DMS 273 (cell line): Measurements from ENCODE around the gene ZP1.
A peak's percentile ranks its signal among the peaks of the same experiment; 100 is the strongest.

Experiments used
- DNase-seq: peaks from one replicate; lab custom pipeline; 2025; ENCODE audit not compliant: unreplicated experiment; lab: John Stamatoyannopoulos, UW

The ZP1 gene

DNA sequence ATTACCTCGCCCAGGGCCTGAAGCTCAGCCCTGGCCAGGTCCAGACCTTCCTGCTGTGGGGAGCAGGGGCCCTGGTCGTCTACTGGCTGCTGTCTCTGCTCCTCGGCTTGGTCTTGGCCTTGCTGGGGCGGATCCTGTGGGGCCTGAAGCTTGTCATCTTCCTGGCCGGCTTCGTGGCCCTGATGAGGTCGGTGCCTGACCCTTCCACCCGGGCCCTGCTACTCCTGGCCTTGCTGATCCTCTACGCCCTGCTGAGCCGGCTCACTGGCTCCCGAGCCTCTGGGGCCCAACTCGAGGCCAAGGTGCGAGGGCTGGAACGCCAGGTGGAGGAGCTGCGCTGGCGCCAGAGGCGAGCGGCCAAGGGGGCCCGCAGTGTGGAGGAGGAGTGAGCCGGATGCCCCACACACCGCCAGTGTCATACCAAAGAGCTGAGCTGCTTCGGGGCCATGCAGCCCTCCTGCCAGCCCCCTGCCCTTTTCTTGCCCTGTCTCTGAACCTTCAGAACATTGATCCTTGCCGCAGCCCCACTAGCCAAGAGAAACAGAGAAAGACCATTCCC, 54.5 kb downstream of the ZP1 start:
- DNase-seq, result no peak

DNA sequence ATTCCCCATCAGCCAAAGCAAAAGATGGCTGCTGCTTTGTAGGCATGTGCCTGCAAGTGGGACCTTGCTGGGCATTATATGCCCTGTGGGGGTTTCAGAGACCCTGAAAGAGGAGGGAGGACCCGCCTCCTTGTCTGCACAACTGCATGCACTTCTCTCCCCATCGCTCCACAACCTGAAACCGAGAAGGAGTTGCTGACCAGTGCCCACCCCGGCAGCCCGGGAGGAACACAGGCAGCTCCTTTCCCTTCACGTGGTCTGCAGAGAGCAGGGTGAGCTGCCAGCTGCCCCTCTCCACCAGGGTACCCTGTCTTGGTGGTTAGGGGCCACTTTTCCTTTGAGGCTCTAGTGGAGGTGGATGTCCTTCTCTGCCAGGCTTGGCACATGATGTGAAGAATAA, 55.6 kb downstream of the ZP1 start:
- no peak for DNase-seq

- DNase-seq, result peak; percentile 55
Measured at GRCh38 chr11:60923326-60923725, 56.0 kb downstream of the ZP1 start.

- no peak for DNase-seq
Measured at GRCh38 chr11:60923800-60924109, 56.4 kb downstream of the ZP1 start.

DNA sequence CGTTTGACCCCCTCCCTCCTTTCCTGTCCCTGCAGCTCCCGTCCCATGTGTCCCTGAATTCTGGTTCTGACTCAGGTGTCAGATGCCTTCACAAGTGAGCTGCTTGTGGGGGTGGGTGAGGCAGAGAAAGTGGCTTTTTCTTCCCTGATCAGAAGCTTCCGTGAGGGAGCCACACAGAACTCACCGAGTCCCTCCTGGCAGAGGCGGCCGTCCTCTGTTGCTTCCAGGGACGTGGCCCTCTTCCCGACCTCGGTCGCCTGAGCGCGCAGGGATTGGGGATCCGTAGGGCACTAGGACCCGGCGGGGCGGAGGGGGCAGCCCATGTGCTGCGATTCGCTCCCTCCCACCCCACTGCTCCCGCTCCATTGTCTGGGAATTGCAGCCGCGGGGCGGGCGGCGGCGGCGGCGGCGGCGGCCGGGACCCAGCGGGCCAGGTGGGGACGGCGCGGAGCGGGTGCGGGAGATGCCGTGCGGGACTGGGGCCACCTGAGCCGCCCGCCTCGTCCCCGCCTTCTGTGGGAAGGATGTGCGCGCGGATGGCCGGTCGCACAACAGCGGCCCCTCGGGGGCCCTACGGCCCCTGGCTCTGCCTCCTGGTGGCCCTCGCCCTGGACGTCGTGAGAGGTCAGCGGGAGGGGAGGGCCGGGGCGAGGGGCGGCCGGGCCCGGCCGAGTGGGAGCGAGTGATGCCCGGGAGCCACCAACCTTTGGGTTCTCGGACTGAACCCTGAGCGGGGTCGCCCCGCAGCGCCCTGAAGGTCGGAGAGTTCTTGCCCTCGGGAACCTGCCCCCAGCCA, 57.0 kb downstream of the ZP1 start, which contains the start of gene TMEM132A:
TMEM132A (plus strand) TSS at position 351 of the 796 bp plus-strand sequence; CDS start at position 525, 174 bp downstream.
- peak; percentile 86 for DNase-seq
